IMR-90 (cell line): Measurements from ENCODE around the gene SETDB1. TPM values are rescaled to one million over a fixed set of nuclear protein-coding genes. Genes with fewer than 3 reads are reported as not detected.
A peak's percentile ranks its signal among the peaks of the same experiment; 100 is the strongest.

Experiments
- ATAC-seq: fragments of 200-7000 bp; cut with Tn5 transposase; 2 replicates; pipeline ENCODE4 v1.9.1; 2020; ENCODE audit warnings: low read depth, mild to moderate bottlenecking, moderate library complexity
- BruUV-seq: library from RNA; stranded (reverse); fragments of 400-500 nt; replicated peaks from 2 replicates; lab custom pipeline; 2021; lab: Mats Ljungman, UMichigan
- CTCF ChIA-PET: fragments of 300-600 bp; formaldehyde crosslinking; extraction: SDS; loops from one replicate; lab custom pipeline; 2021; ENCODE audit warnings: antibody characterized with exemption; lab: Yijun Ruan, JAX
- POLR2A ChIA-PET: fragments of 300-600 bp; sonication (Branson Sonifier 250); formaldehyde crosslinking; loops from one replicate; lab custom pipeline; 2022; ENCODE audit warnings: antibody characterized with exemption; ENCODE audit not compliant: unreplicated experiment; lab: Charles Lee
- DNase-seq: peaks from one replicate; pipeline ENCODE4 v3.0.0; 2013
- H2AFZ ChIP-seq: replicated peaks from 2 replicates; pipeline ENCODE3; 2013; ENCODE audit warnings: low read length, mild to moderate bottlenecking; ENCODE audit not compliant: poor library complexity
- H2AK5ac ChIP-seq: 2 replicates; pipeline ENCODE4 v1.6.1; 2013; ENCODE audit warnings: low read depth, low read length, inconsistent platforms
- H2AK9ac ChIP-seq: replicated peaks from 2 replicates; pipeline ENCODE3; 2013; ENCODE audit warnings: mild to moderate bottlenecking, low read depth, low read length, moderate library complexity; ENCODE audit not compliant: poor library complexity
- H2BK120ac ChIP-seq: 2 replicates; pipeline ENCODE4 v1.6.1; 2013; ENCODE audit warnings: low read depth, low read length, inconsistent platforms
- H2BK15ac ChIP-seq: 3 replicates; pipeline ENCODE4 v1.6.1; 2013; ENCODE audit warnings: low read depth, low read length, inconsistent platforms
- H2BK20ac ChIP-seq: 2 replicates; pipeline ENCODE4 v1.6.1; 2013; ENCODE audit warnings: low read depth, mild to moderate bottlenecking, inconsistent platforms, low read length, moderate library complexity
- H2BK5ac ChIP-seq: 2 replicates; pipeline ENCODE4 v1.6.1; 2013; ENCODE audit warnings: mild to moderate bottlenecking, low read depth, low read length, inconsistent platforms; ENCODE audit not compliant: poor library complexity, severe bottlenecking
- H3K14ac ChIP-seq: replicated peaks from 2 replicates; pipeline ENCODE4 v1.6.1; 2013; ENCODE audit warnings: low read depth, low read length, inconsistent platforms
- H3K18ac ChIP-seq: 2 replicates; pipeline ENCODE4 v1.6.1; 2013; ENCODE audit warnings: low read depth, low read length, control low read depth
- H3K23ac ChIP-seq: 2 replicates; pipeline ENCODE4 v1.6.1; 2013; ENCODE audit warnings: low read depth, low read length, inconsistent platforms
- H3K27ac ChIP-seq: 2 replicates; pipeline ENCODE4 v1.5.1; 2013; ENCODE audit warnings: mild to moderate bottlenecking, control low read depth, low read length; ENCODE audit not compliant: insufficient read depth
- H3K27me3 ChIP-seq: 2 replicates; pipeline ENCODE4 v1.6.1; 2013; ENCODE audit warnings: low read length; ENCODE audit not compliant: control insufficient read depth, insufficient read depth
- H3K36me3 ChIP-seq: 2 replicates; pipeline ENCODE4 v1.6.1; 2013; ENCODE audit warnings: low read length, mixed read lengths; ENCODE audit not compliant: control insufficient read depth, insufficient read depth
- H3K4ac ChIP-seq: 2 replicates; pipeline ENCODE4 v1.6.1; 2013; ENCODE audit warnings: low read depth, low read length, inconsistent platforms
- H3K4me1 ChIP-seq: 2 replicates; pipeline ENCODE4 v1.6.1; 2013; ENCODE audit warnings: low read length, mixed read lengths; ENCODE audit not compliant: control insufficient read depth, insufficient read depth
- H3K4me2 ChIP-seq: 2 replicates; pipeline ENCODE4 v1.6.1; 2013; ENCODE audit warnings: low read depth, mild to moderate bottlenecking, control low read depth, low read length, moderate library complexity
- H3K4me3 ChIP-seq: 2 replicates; pipeline ENCODE4 v1.5.1; 2013; ENCODE audit warnings: low read depth, mild to moderate bottlenecking, control low read depth, low read length, moderate library complexity; ENCODE audit not compliant: insufficient read depth
- H3K56ac ChIP-seq: 2 replicates; pipeline ENCODE4 v1.6.1; 2013; ENCODE audit warnings: low read length, inconsistent platforms; ENCODE audit not compliant: insufficient read depth; ENCODE audit errors: extremely low read depth
- H3K79me1 ChIP-seq, 2 experiments: 2 replicates each; pipeline ENCODE4 v1.6.1; 2013; ENCODE audit warnings: low read length in 2 of 2, inconsistent platforms in 1 of 2, low read depth in 1 of 2
- H3K9ac ChIP-seq: 2 replicates; pipeline ENCODE4 v1.6.1; 2013; ENCODE audit warnings: low read depth, low read length, control low read depth
- H3K9me1 ChIP-seq: 2 replicates; pipeline ENCODE4 v1.6.1; 2013; ENCODE audit warnings: low read length, inconsistent platforms; ENCODE audit not compliant: insufficient read depth
- H3K9me3 ChIP-seq: 2 replicates; pipeline ENCODE4 v1.6.1; 2013; ENCODE audit warnings: low read length; ENCODE audit not compliant: control insufficient read depth, insufficient read depth
- H4K20me1 ChIP-seq: 2 replicates; pipeline ENCODE4 v1.6.1; 2013; ENCODE audit warnings: low read length, inconsistent platforms; ENCODE audit not compliant: insufficient read depth
- H4K5ac ChIP-seq: 2 replicates; pipeline ENCODE4 v1.6.1; 2013; ENCODE audit warnings: mild to moderate bottlenecking, low read depth, low read length, control low read depth
- H4K8ac ChIP-seq, 2 experiments: 2 replicates each; pipeline ENCODE4 v1.6.1; 2013; ENCODE audit warnings: low read depth in 2 of 2, low read length in 2 of 2, control low read depth in 1 of 2, inconsistent platforms in 1 of 2
- H4K91ac ChIP-seq: 2 replicates; pipeline ENCODE4 v1.6.1; 2013; ENCODE audit warnings: low read depth, low read length, inconsistent platforms; ENCODE audit not compliant: insufficient read depth
- BHLHE40 ChIP-seq: fragments of 150-350 bp; IDR thresholded peaks from 2 replicates; pipeline ENCODE4 v1.6.1; 2016; ENCODE audit warnings: mild to moderate bottlenecking, low read depth, low read length
- CEBPB ChIP-seq: IDR thresholded peaks from 2 replicates; pipeline ENCODE4 v1.6.1; 2012; ENCODE audit warnings: low read depth, low read length, improper control_type of control experiment
- CHD1 ChIP-seq: IDR thresholded peaks from 2 replicates; pipeline ENCODE4 v1.6.1; 2012; ENCODE audit warnings: low read depth, low read length, improper control_type of control experiment
- FOS ChIP-seq: fragments of 150-350 bp; IDR thresholded peaks from 2 replicates; pipeline ENCODE4 v1.6.1; 2016; ENCODE audit warnings: low read depth, low read length
- MAZ ChIP-seq: IDR thresholded peaks from 2 replicates; pipeline ENCODE4 v1.6.1; 2012; ENCODE audit warnings: low read depth, mild to moderate bottlenecking, low read length, improper control_type of control experiment, moderate library complexity, borderline replicate concordance
- MXI1 ChIP-seq: IDR thresholded peaks from 2 replicates; pipeline ENCODE4 v1.6.1; 2012; ENCODE audit warnings: low read depth, mild to moderate bottlenecking, low read length, moderate library complexity, borderline replicate concordance
- NFE2L2 ChIP-seq: fragments of 150-350 bp; IDR thresholded peaks from 2 replicates; pipeline ENCODE4 v1.6.1; 2016; ENCODE audit warnings: low read depth, mild to moderate bottlenecking, low read length
- RAD21 ChIP-seq: IDR thresholded peaks from 2 replicates; pipeline ENCODE4 v1.6.1; 2012; ENCODE audit warnings: low read length, improper control_type of control experiment
- RCOR1 ChIP-seq: IDR thresholded peaks from 2 replicates; pipeline ENCODE4 v1.6.1; 2012; ENCODE audit warnings: mild to moderate bottlenecking, low read length, improper control_type of control experiment; ENCODE audit not compliant: insufficient replicate concordance
- RFX5 ChIP-seq: IDR thresholded peaks from 2 replicates; pipeline ENCODE4 v1.8.0; 2012; ENCODE audit warnings: low read depth, mild to moderate bottlenecking, low read length, moderate library complexity
- SMC3 ChIP-seq: fragments of 150-350 bp; IDR thresholded peaks from 2 replicates; pipeline ENCODE4 v1.6.1; 2016; ENCODE audit warnings: low read depth, mild to moderate bottlenecking, antibody characterized with exemption, low read length, moderate library complexity
- WGBS, 2 experiments: methylation state at CpG; one replicate each; pipeline versions ENCODE4 v1.1.5 to v1.1.7; 2013; ENCODE audit warnings: missing lambda C conversion rate in 2 of 2; ENCODE audit not compliant: insufficient read length in 1 of 2; ENCODE audit errors: extremely low coverage in 2 of 2; 5-methylcytosine and 5-hydroxymethylcytosine counted together
- dilution Hi-C: fragments of 300-500 bp; cut with HindIII; formaldehyde crosslinking; loops from one replicate; pipeline ENCODE4 v1.14.3; 2018; ENCODE audit warnings: low sequenced_read_pairs; ENCODE audit not compliant: unreplicated experiment
- in situ Hi-C: fragments of 300-500 bp; cut with MboI; formaldehyde crosslinking; loops from 3 replicates; pipeline ENCODE4 v1.14.3; 2019; ENCODE audit warnings: low sequenced_read_pairs, inconsistent platforms, mixed read lengths
- intact Hi-C: fragments of 100-400 bp; cut with micrococcal nuclease; formaldehyde crosslinking; loops from 2 replicates; pipeline ENCODE4 v1.10.0; 2022
- polyA plus RNA-seq, 3 experiments: library from polyadenylated mRNA; depleted of rRNA; stranded (reverse); fragments of >200 nt; gene quantifications; 2 replicates each; pipeline ENCODE4 v1.2.3, GENCODE V29; 2012; ENCODE audit warnings: low replicate concordance in 1 of 3
- total RNA-seq: library from RNA; depleted of rRNA; stranded (reverse); fragments of >200 nt; gene quantifications from 2 replicates; pipeline ENCODE4 v1.2.3, GENCODE V29; 2012
- TF ChIP-seq, protein P1 (sequence below): fragments of 150-350 bp; IDR thresholded peaks from 2 replicates; pipeline ENCODE4 v1.6.1; 2017; ENCODE audit warnings: mild to moderate bottlenecking, antibody characterized with exemption, low read length, low read depth
- TF ChIP-seq, protein P2 (sequence below): conservative IDR thresholded peaks from 2 replicates; pipeline ENCODE4 v1.5.1; 2012; ENCODE audit warnings: mild to moderate bottlenecking, low read depth, low read length, improper control_type of control experiment
- TF ChIP-seq, protein P3 (sequence below): fragments of 150-350 bp; IDR thresholded peaks from 2 replicates; pipeline ENCODE4 v1.6.1; 2016; ENCODE audit warnings: low read depth, mild to moderate bottlenecking, low read length, moderate library complexity, borderline replicate concordance

Gene SETDB1
- total and polyA plus RNA-seq, 2 of the 4 experiments (the other 2 are of a cell fraction): 18.7 to 22.9 TPM

DNA sequence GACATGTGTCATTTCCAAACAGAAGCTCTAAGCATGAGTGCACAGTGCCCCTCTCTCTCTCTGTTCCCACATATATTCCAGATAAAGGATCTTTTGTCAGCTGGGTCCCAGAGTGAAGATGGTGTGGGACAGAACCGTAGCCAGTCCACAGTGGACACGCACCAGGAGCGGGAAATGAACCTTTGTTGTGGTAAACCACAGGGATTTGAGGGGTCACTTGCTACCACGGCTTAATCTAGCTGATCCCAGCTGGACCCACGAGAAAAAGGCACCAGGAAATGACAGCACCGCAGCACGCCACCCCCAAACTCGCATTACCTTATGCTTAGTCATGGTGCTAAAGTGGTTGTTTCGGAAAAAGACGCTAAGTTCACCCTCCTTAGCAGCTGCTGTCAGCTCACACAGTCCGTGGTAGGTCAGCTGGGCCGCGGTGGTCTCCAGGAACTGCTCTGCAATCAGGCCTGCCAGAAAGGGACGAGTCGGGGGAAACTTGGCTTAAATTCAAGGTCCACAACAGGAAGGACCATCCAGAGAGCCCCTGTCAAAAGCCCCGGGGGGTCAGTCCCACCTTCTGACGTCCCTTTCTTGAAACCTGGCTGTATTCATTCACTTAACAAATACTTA, 73.0 kb downstream of the SETDB1 start:
- Histone ChIP-seq H3K9me1 (peaks cover 8% of the 10 kb centered on the region; the same call in 1 of the 2 replicates), H3K9ac (no peak overlapping the region), H3K36me3 (peaks cover 34% of the 10 kb centered on the region), H3K9me3 (no peaks in the 10 kb centered on the region), H4K5ac (peak overlapping the region; percentile 17; the same call in 1 of the 2 replicates), H3K56ac (no peak overlapping the region), H3K27me3 (no peaks in the 10 kb centered on the region), H3K4ac (peak overlapping the region; percentile 72), H3K27ac (no peak overlapping the region), H3K4me1 (peaks cover 6% of the 10 kb centered on the region), H2BK20ac (peak overlapping the region; percentile 79; the same call in 1 of the 2 replicates), H4K8ac (peak overlapping the region; percentile 5 to 69; a peak in 2 of 4 replicates), H3K18ac (peak overlapping the region; percentile 41; the same call in 1 of the 2 replicates), H4K91ac (peak overlapping the region; percentile 49), H3K4me3 (no peak overlapping the region), H2AK9ac (no peak overlapping the region), H4K20me1 (no peaks in the 10 kb centered on the region), H2BK120ac (peak overlapping the region; percentile 65), H3K23ac (peak overlapping the region; percentile 68; the same call in 1 of the 2 replicates), H2AK5ac (peak overlapping the region; percentile 59; the same call in 1 of the 2 replicates), H3K14ac (peak overlapping the region; percentile 71; the same call in 1 of the 2 replicates), H3K79me1 (no peaks in the 10 kb centered on the region; a peak in 1 of 4 replicates), H2BK15ac (peak overlapping the region; percentile 64; the same call in 1 of the 3 replicates), H2BK5ac (peak overlapping the region; percentile 51), H3K4me2 (no peak overlapping the region), H2AFZ (peak overlapping the region; percentile 74)
- in situ Hi-C loops (no loop called here), dilution Hi-C loops (no loop called here), intact Hi-C loops (no loop called here)
- BruUV-seq: no TSS peak
- DNase-seq (peak; percentile 87), ATAC-seq (peak; percentile 48)
- ChIA-PET CTCF (no interaction called here), POLR2A (no interaction called here)
- WGBS, 2 experiments: 59% methylated on average over 7 of the region's 17 CpGs; no CpG with 5 or more reads in 1 of the 2 experiments
- TF ChIP-seq, protein P1, sequence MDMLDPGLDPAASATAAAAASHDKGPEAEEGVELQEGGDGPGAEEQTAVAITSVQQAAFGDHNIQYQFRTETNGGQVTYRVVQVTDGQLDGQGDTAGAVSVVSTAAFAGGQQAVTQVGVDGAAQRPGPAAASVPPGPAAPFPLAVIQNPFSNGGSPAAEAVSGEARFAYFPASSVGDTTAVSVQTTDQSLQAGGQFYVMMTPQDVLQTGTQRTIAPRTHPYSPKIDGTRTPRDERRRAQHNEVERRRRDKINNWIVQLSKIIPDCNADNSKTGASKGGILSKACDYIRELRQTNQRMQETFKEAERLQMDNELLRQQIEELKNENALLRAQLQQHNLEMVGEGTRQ: no peak; the same call in 1 of the 2 replicates
- TF ChIP-seq CEBPB: no peak
- TF ChIP-seq MAZ: no peak
- TF ChIP-seq SMC3: no peak
- TF ChIP-seq CHD1: no peak
- TF ChIP-seq, protein P2, sequence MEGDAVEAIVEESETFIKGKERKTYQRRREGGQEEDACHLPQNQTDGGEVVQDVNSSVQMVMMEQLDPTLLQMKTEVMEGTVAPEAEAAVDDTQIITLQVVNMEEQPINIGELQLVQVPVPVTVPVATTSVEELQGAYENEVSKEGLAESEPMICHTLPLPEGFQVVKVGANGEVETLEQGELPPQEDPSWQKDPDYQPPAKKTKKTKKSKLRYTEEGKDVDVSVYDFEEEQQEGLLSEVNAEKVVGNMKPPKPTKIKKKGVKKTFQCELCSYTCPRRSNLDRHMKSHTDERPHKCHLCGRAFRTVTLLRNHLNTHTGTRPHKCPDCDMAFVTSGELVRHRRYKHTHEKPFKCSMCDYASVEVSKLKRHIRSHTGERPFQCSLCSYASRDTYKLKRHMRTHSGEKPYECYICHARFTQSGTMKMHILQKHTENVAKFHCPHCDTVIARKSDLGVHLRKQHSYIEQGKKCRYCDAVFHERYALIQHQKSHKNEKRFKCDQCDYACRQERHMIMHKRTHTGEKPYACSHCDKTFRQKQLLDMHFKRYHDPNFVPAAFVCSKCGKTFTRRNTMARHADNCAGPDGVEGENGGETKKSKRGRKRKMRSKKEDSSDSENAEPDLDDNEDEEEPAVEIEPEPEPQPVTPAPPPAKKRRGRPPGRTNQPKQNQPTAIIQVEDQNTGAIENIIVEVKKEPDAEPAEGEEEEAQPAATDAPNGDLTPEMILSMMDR: no peak
- TF ChIP-seq, protein P3, sequence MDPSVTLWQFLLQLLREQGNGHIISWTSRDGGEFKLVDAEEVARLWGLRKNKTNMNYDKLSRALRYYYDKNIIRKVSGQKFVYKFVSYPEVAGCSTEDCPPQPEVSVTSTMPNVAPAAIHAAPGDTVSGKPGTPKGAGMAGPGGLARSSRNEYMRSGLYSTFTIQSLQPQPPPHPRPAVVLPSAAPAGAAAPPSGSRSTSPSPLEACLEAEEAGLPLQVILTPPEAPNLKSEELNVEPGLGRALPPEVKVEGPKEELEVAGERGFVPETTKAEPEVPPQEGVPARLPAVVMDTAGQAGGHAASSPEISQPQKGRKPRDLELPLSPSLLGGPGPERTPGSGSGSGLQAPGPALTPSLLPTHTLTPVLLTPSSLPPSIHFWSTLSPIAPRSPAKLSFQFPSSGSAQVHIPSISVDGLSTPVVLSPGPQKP: no peak
- no peak for TF ChIP-seq RAD21
- TF ChIP-seq NFE2L2: peak; percentile 91
- peak; percentile 28 for TF ChIP-seq RCOR1
- peak; percentile 51 for TF ChIP-seq BHLHE40
- TF ChIP-seq RFX5: no peak
- TF ChIP-seq FOS: 0 out of 2 replicates have a peak, but pooled peaks have one; percentile 22
- TF ChIP-seq MXI1: no peak
